Measurements from ENCODE around the gene PTDSS2.

Gene PTDSS2

GRCh38 chr11:405954-406795 lies 43.9 kb upstream of the PTDSS2 start:
- TF ChIP-seq CTCF (IDR thresholded peaks at IDR 0.05; ENCODE audit: borderline replicate concordance, control extremely low read depth, extremely low read depth, insufficient read depth, missing control alignments), result no peak
- no peak for DNase-seq (ENCODE audit: low spot score)
- in situ Hi-C loops (cut with MboI; ENCODE audit: low sequenced_read_pairs, unreplicated experiment), result no loop called here

GRCh38 chr11:406796-407650 lies 43.1 kb upstream of the PTDSS2 start:
- peak; percentile 96 for DNase-seq (ENCODE audit: low spot score)
- peak; percentile 13 for TF ChIP-seq CTCF (IDR thresholded peaks at IDR 0.05; ENCODE audit: borderline replicate concordance, control extremely low read depth, extremely low read depth, insufficient read depth, missing control alignments)
- in situ Hi-C loops (cut with MboI; ENCODE audit: low sequenced_read_pairs, unreplicated experiment), result no loop called here

- TF ChIP-seq CTCF (IDR thresholded peaks at IDR 0.05; ENCODE audit: borderline replicate concordance, control extremely low read depth, extremely low read depth, insufficient read depth, missing control alignments), result no peak
- in situ Hi-C loops (cut with MboI; ENCODE audit: low sequenced_read_pairs, unreplicated experiment), result no loop called here
These were observed 42.4 kb upstream of the PTDSS2 start for GRCh38 chr11:407651-408123.

GRCh38 chr11:408154-409007 lies 41.7 kb upstream of the PTDSS2 start:
- TF ChIP-seq CTCF (IDR thresholded peaks at IDR 0.05; ENCODE audit: borderline replicate concordance, control extremely low read depth, extremely low read depth, insufficient read depth, missing control alignments), result no peak
- no peak for DNase-seq (ENCODE audit: low spot score)
- in situ Hi-C loops (cut with MboI; ENCODE audit: low sequenced_read_pairs, unreplicated experiment), result no loop called here

More at GRCh38 chr11:407651-408123, 42.4 kb upstream of the PTDSS2 start:
- no peak for DNase-seq (ENCODE audit: low spot score)

GRCh38 chr11:409008-409599 lies 41.0 kb upstream of the PTDSS2 start:
- in situ Hi-C loops (cut with MboI; ENCODE audit: low sequenced_read_pairs, unreplicated experiment), result no loop called here
- TF ChIP-seq CTCF (IDR thresholded peaks at IDR 0.05; ENCODE audit: borderline replicate concordance, control extremely low read depth, extremely low read depth, insufficient read depth, missing control alignments), result no peak

More at GRCh38 chr11:409008-409599, 41.0 kb upstream of the PTDSS2 start:
- no peak for DNase-seq (ENCODE audit: low spot score)
